Mucosa of rectum (tissue), 2 donors: ENCODE results near the gene ZNF768.
"Not testable (repeated sequence)": the region's sequence is repeated elsewhere in the genome, so short reads cannot be mapped to it uniquely, and the experiment has no call there.

Experiments used
- H3K27ac ChIP-seq, 2 donors: one replicate each; pipeline ENCODE4 v1.7.0; 2013; ENCODE audit warnings: inconsistent platforms in 2 of 2, low read depth in 2 of 2, low read length in 2 of 2
- H3K27me3 ChIP-seq, 2 donors: one replicate each; pipeline ENCODE4 v1.7.0; 2013; ENCODE audit warnings: low read length in 2 of 2; ENCODE audit not compliant: control insufficient read depth in 2 of 2, insufficient read depth in 2 of 2
- H3K36me3 ChIP-seq, 2 donors: one replicate each; pipeline ENCODE4 v1.7.0; 2013; ENCODE audit warnings: low read length in 2 of 2; ENCODE audit not compliant: control insufficient read depth in 2 of 2, insufficient read depth in 2 of 2
- H3K4me1 ChIP-seq, 2 donors: one replicate each; pipeline ENCODE4 v1.7.0; 2013; ENCODE audit warnings: low read length in 2 of 2, mild to moderate bottlenecking in 1 of 2; ENCODE audit not compliant: control insufficient read depth in 2 of 2, insufficient read depth in 2 of 2
- H3K4me3 ChIP-seq, 2 donors: one replicate each; pipeline ENCODE4 v1.7.0; 2013; ENCODE audit warnings: low read length in 2 of 2
- H3K9ac ChIP-seq, 2 donors: one replicate each; pipeline ENCODE4 v1.7.0; 2013; ENCODE audit warnings: low read length in 2 of 2, low read depth in 1 of 2, mild to moderate bottlenecking in 1 of 2
- H3K9me3 ChIP-seq, 2 donors: one replicate each; pipeline ENCODE4 v1.7.0; 2013; ENCODE audit warnings: low read length in 2 of 2; ENCODE audit not compliant: control insufficient read depth in 2 of 2
- donor health status: healthy.
- donor health status: Normal muscosa, but diverticular disease.

The ZNF768 gene

DNA sequence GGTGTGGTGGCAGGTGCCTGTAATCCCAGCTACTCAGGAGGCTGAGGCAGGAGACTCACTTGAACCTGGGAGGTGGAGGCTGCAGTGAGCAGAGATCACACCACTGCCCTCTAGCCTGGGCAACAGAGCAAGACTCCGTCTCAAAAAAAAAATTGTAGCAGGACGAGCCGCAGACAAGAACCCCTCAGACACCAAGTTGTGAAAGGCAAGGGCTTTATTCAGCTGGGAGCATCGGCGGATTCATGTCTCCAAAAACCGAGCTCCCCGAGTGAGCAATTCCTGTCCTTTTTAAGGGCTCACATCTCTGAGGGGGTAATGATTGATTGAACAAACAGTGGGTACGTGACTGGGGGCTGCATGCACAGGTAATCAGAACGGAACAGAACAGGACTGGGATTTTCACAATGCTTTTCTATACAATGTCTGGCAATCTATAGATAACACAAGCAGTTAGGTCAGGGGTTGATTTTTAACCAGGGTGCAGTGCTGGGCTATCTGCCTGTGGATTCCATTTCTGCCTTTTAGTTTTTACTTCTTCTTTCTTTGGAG lies 14.6 kb upstream of the ZNF768 start:
- H3K9me3 ChIP-seq, H3K27me3 ChIP-seq, H3K36me3 ChIP-seq: not testable (repeated sequence)
- Histone ChIP-seq H3K4me1 (peaks cover 19% of the 10 kb centered on the region in 2 donors), H3K27ac (peak overlapping the region; percentile 83 to 88), H3K4me3 (peak overlapping the region in 1 of 2 donors; percentile 23), H3K9ac (peak overlapping the region in 1 of 2 donors; percentile 51)

DNA sequence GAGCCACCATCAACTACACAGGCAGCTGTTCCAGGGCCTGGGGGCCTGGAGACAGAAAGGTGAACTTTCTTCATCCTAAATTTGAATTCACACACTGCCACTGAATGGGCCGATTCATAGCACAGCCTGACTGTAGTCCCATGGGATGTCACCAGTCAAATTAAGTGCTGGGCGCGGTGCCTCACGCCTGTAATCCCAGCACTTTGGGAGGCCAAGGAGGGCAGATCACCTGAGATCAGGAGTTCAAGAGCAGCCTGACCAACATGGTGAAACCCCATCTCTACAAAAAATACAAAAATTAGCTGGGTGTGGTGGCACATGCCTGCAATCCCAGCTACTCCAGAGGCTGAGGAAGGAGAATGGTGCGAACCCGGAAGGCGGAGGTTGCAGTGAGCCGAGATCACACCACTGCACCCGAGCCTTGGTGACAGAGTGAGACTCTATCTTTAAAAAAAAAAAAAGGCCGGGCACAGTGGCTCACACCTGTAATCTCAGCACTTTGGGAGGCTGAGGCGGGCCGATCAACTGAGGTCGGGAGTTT lies 13.7 kb upstream of the ZNF768 start:
- not testable (repeated sequence) for H3K27ac ChIP-seq, H3K9ac ChIP-seq, H3K27me3 ChIP-seq, H3K9me3 ChIP-seq, H3K4me3 ChIP-seq, H3K36me3 ChIP-seq
- peaks cover 27 to 28% of the 10 kb centered on the region in 2 donors for H3K4me1 ChIP-seq

DNA sequence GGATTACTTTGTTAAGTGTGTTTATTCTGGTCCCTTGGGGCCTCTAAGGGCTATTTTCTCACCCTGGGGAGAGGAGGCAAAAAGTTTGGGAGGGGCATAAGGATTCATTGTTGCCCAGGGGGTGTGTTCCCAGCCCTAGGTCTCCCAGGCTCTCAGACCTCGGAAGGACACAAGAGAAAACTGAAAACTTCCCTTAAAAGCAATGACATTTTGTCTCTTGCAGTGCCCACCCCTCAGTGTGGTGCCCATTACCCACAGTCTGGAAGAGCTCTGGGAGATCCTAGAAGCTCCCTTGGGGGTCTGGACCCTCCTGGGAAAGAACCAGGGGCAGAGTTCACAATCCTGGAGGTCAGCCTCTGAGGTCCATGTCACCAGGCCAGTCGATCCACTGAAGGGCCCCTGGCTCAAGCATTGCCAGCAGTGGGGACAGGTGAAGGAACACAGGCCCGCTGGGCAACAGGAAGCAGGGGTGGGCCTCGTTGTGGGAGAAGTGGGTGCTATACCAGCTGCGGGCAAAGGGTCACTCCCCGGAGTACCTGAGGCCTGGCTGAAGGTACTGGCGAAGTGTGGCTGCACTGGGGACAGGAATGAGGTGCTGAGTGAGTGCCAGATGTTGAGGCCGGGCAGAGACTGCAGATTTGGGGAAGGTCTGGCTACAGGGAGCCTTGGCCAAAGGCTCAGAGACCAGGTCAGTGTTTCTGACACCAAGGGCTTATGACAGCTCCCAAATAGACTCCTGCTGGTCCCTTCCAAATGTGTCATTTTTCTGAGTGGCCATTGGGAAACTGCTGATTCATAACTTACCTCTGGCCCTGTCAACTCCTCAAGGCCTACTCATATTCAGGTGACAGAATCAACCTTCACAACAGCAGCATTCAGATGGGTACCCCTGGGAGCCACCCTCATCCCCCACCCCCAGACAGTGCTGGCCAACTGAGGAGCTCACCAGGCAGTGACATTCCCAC lies 12.9 kb upstream of the ZNF768 start:
- H3K27me3 ChIP-seq: no peaks in the 10 kb centered on the region
- no peak overlapping the region for H3K27ac ChIP-seq
- H3K9ac ChIP-seq: no peak overlapping the region
- H3K9me3 ChIP-seq: no peaks in the 10 kb centered on the region
- H3K36me3 ChIP-seq: no peaks in the 10 kb centered on the region
- H3K4me3 ChIP-seq: no peak overlapping the region
- H3K4me1 ChIP-seq: peaks cover 27 to 28% of the 10 kb centered on the region in 2 donors

DNA sequence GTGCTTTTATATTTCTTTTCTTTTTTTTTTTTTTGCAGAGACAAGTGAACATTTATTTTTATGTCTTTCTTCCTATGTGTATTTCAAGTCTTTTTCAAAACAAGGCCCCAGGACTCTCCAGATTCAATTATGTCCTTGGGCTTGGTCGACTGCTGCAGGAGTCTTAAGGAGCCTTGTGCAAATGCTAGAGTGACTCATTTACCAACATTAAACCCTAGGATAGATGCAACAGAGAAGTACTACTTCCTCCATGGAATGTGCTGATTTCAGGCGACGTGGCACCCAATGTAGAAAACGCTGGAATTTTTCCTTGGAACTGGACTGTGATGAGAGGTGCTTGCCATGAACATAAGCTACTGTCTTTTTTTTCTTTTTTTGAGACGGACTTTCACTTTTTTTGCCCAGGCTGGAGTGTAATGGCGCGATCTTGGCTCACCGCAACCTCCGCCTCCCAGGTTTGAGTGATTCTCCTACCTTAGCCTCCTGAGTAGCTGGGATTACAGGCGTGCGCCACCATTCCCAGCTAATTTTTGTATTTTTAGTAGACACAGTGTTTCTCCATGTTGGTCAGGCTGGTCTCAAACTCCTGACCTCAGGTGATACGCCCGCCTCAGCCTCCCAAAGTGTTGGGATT lies 10.1 kb upstream of the ZNF768 start:
- not testable (repeated sequence) for H3K4me3 ChIP-seq, H3K27ac ChIP-seq, H3K36me3 ChIP-seq, H3K27me3 ChIP-seq, H3K9me3 ChIP-seq
- peaks cover 21 to 24% of the 10 kb centered on the region in 2 donors for H3K4me1 ChIP-seq
- peak overlapping the region in 1 of 2 donors; percentile 97 for H3K9ac ChIP-seq

DNA sequence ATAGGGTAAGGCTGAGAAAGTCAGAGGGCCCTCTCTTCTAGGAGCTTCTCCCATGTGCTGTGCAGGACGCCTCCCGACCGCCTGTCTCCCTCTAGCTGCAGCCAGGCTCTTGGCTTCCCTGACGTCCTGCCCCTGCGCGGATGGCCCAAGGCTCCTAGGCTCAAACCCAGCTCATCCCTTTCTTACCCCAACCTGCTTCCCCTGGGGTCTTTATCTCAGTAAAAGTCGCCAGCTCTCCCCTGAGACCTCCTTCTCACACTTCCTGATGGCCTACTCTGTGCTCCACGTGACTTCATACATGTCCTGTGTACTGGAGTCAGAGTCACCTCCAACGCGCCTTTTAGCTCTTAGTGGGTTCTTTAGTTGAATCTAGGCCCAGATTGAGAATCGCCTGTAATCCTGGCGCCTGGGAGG lies 9.4 kb upstream of the ZNF768 start:
- Histone ChIP-seq H3K4me3 (peak overlapping the region; percentile 83 to 93), H3K4me1 (peaks cover 18 to 21% of the 10 kb centered on the region in 2 donors), H3K36me3 (peaks cover 0 to 11% of the 10 kb centered on the region in 2 donors), H3K27ac (peak overlapping the region; percentile 94 to 95), H3K9ac (peak overlapping the region; percentile 97 to 98), H3K27me3 (no peaks in the 10 kb centered on the region), H3K9me3 (no peaks in the 10 kb centered on the region)

DNA sequence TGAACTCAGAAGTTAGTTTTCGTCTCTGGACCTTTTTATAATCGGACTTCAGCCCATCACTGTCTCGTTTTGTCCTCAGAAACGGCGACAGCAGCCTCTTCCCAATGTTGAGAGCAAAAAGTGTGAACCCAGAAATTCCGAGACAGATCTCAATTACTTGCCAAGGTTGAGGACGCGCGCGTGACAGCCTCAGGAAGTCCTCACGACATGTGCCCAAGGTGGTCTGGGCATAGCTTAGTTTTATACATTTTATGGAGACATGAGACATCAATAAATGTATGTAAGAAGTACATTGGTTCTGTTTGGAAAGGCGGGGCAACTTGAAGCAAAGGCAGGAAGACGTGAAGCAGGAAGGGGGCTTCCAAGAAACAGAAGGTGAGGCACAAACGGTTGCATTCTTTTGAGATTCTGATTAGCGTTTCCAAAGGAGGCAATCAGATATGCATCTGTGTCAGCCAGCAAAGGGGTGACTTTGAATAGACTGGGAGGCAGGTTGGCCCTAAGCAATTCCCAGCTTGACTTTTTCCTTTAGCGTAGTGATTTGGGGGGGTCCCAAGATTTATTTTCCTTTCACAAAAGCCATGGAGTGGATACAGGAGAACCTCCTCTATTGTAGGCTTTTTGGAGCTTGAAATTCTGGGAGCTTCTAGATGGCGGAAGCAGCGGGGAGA lies 8.9 kb upstream of the ZNF768 start:
- Histone ChIP-seq H3K27ac (peak overlapping the region; percentile 94 to 95), H3K4me1 (peaks cover 18 to 27% of the 10 kb centered on the region in 2 donors), H3K9ac (peak overlapping the region; percentile 97 to 98)

DNA sequence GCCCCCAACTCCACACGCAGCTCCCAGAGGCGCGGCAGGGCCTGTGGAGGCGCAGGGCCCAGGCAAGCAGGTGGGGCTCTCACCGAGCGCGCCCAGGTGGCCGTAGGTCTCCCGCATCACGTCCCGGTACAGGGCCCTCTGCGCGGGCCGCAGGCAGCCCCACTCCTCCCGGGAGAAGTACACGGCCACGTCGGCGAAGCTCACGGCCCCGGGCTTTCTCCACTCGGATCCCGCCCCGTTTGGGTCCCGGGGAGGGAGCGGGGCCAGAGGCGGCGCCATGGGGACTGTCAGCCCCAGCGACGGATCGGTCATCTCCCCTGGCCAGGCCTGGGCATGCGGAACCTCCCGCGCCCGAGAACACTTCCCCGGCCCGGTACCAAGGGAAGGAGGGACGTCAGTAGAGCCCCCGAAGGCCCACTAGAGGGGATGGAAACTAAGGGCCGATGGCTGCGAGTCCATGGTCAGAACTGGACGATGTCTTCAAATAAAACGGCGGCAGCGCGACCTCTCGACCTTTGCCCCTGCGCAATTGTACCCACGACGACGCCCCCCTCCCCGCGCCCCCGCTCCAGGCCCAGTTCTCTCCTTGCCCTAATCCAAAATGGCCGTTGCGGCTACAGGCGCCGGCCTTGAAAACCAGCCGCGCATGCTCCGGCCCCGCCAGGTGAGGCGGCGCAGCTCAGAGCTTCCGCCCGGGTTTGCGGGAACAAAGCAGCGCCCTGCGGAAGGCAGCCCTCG lies 8.2 kb upstream of the ZNF768 start, which contains the start of gene ZNF747:
TSS of gene ZNF747 (minus strand) at position 491 of the 738 bp plus-strand sequence. CDS start at position 312, 179 bp downstream.
- Histone ChIP-seq H3K36me3 (peaks cover 0 to 11% of the 10 kb centered on the region in 2 donors), H3K9me3 (no peaks in the 10 kb centered on the region), H3K4me3 (peak within 1 kb of the TSS; percentile 83 to 93), H3K27ac (peak within 1 kb of the TSS; percentile 94 to 95), H3K4me1 (peaks cover 18 to 27% of the 10 kb centered on the region in 2 donors), H3K27me3 (no peaks in the 10 kb centered on the region), H3K9ac (peak within 1 kb of the TSS; percentile 97 to 98)

More for the DNA sequence above, 8.9 kb upstream of the ZNF768 start:
- no peaks in the 10 kb centered on the region for H3K27me3 ChIP-seq
- peaks cover 0 to 11% of the 10 kb centered on the region in 2 donors for H3K36me3 ChIP-seq
- peak overlapping the region; percentile 83 to 93 for H3K4me3 ChIP-seq
- H3K9me3 ChIP-seq: no peaks in the 10 kb centered on the region

DNA sequence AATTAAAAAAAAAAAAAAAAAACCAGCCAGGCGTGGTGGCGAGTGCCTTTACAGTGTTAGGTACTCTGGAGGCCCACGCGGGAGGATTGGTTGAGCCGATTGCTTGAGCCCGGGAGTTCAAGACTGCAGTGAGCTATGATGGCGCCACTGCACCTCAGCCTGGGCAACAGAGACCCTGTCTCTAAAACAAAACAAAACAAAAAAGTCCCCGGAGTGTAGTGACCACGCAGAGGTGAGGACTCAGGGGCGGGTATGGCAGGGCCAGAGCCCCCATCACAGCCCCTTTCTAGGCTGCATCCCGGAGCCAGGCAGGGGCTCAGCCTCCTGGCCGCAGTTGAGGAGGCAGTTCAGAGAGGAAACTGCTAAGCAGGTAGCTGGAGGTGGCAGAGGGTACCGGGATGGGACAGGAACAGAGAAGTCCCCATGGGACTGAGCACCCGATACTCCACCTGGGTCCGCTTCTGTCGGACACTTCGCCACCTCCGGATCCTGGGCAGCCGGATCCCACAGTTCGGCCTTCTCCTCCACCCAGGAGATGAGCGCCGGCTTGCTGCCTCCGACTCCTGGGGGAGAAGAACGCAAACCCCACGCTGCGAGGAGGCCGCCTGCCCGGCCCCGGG lies 7.5 kb upstream of the ZNF768 start:
- H3K9me3 ChIP-seq: no peaks in the 10 kb centered on the region
- peak overlapping the region; percentile 97 to 98 for H3K9ac ChIP-seq
- H3K27ac ChIP-seq: peak overlapping the region; percentile 94 to 95
- H3K4me1 ChIP-seq: peaks cover 18 to 23% of the 10 kb centered on the region in 2 donors
- peaks cover 0 to 11% of the 10 kb centered on the region in 2 donors for H3K36me3 ChIP-seq
- peak overlapping the region; percentile 83 to 93 for H3K4me3 ChIP-seq
- H3K27me3 ChIP-seq: no peaks in the 10 kb centered on the region

DNA sequence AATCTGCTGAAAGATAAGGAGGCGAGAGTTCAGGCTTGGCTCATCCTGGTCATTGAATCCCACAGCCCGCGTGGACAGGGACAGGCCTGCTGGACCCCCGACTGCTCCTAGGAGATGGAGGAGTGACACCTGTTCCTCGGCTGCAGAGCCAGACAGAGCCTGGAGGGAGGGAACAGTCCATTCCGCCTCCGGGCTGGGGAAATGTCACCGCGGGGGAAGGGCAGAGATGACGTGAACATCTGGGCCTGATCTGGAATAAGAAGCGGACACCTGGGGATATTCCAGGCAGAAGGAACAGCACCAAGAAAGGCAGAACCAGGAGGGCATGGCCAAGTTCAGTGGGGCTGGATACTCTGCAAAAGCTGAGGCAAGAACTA lies 6.8 kb upstream of the ZNF768 start:
- peaks cover 0 to 11% of the 10 kb centered on the region in 2 donors for H3K36me3 ChIP-seq
- no peak overlapping the region for H3K9ac ChIP-seq
- no peaks in the 10 kb centered on the region for H3K27me3 ChIP-seq
- peak overlapping the region; percentile 3 to 93 for H3K4me3 ChIP-seq
- peaks cover 18 to 26% of the 10 kb centered on the region in 2 donors for H3K4me1 ChIP-seq
- H3K27ac ChIP-seq: peak overlapping the region in 1 of 2 donors; percentile 95
- no peaks in the 10 kb centered on the region for H3K9me3 ChIP-seq
